OCI-LY7 (cell line): ENCODE results near the gene SEZ6. TPM values are rescaled to one million over a fixed set of nuclear protein-coding genes. Genes with fewer than 3 reads are reported as not detected.

ENCODE experiments used
- BruUV-seq: library from RNA; stranded (reverse); fragments of 400-500 nt; replicated peaks from 2 replicates; lab custom pipeline; 2021; lab: Mats Ljungman, UMichigan
- CTCF ChIA-PET: fragments of 300-600 bp; sonication (Branson Sonifier 250); formaldehyde crosslinking; loops from one replicate; lab custom pipeline; 2022; ENCODE audit warnings: antibody characterized with exemption; ENCODE audit not compliant: unreplicated experiment; lab: Charles Lee
- POLR2A ChIA-PET: fragments of 300-600 bp; sonication (Branson Sonifier 250); formaldehyde crosslinking; loops from one replicate; lab custom pipeline; 2022; ENCODE audit warnings: antibody characterized with exemption; lab: Charles Lee
- DNase-seq: peaks from one replicate; pipeline ENCODE4 v3.0.0-alpha.2; 2015; ENCODE audit warnings: low spot score
- H2AFZ ChIP-seq: fragments of 200-600 bp; sonication (generic), shearing (Covaris generic); 2 replicates; pipeline ENCODE4 v1.6.1; 2014; ENCODE audit warnings: mild to moderate bottlenecking, antibody characterized with exemption, low read length, moderate library complexity
- H3K27ac ChIP-seq: fragments of 200-600 bp; sonication (generic); 2 replicates; pipeline ENCODE4 v1.5.1; 2014; ENCODE audit warnings: mixed run types, low read depth, mild to moderate bottlenecking, moderate library complexity, low read length, inconsistent platforms; ENCODE audit not compliant: poor library complexity, severe bottlenecking
- H3K36me3 ChIP-seq: fragments of 200-600 bp; sonication (generic); 2 replicates; pipeline ENCODE4 v1.6.1; 2014; ENCODE audit warnings: mild to moderate bottlenecking, antibody characterized with exemption, low read length, moderate library complexity, mixed read lengths; ENCODE audit not compliant: insufficient read depth
- H3K4me1 ChIP-seq: fragments of 200-600 bp; sonication (generic); 2 replicates; pipeline ENCODE4 v1.5.1; 2014; ENCODE audit warnings: mild to moderate bottlenecking, low read length; ENCODE audit not compliant: insufficient read depth, poor library complexity, severe bottlenecking
- H3K4me2 ChIP-seq: fragments of 200-600 bp; sonication (generic); 2 replicates; pipeline ENCODE4 v1.6.1; 2014; ENCODE audit warnings: mild to moderate bottlenecking, low read length
- H3K4me3 ChIP-seq: fragments of 200-600 bp; sonication (generic); 2 replicates; pipeline ENCODE4 v1.5.1; 2014; ENCODE audit warnings: mild to moderate bottlenecking, low read depth, low read length; ENCODE audit not compliant: poor library complexity, severe bottlenecking
- H3K79me2 ChIP-seq: fragments of 200-600 bp; sonication (generic); 2 replicates; pipeline ENCODE4 v1.6.1; 2016; ENCODE audit warnings: low read depth, mild to moderate bottlenecking, low read length, moderate library complexity, mixed read lengths; ENCODE audit not compliant: insufficient read depth
- H3K9me2 ChIP-seq: fragments of 200-600 bp; sonication (generic); 2 replicates; pipeline ENCODE4 v1.6.1; 2016; ENCODE audit warnings: mild to moderate bottlenecking, low read length, mixed read lengths; ENCODE audit not compliant: insufficient read depth
- H3K9me3 ChIP-seq: fragments of 200-600 bp; sonication (generic); 2 replicates; pipeline ENCODE4 v1.6.1; 2014; ENCODE audit warnings: mild to moderate bottlenecking, mixed run types, low read length, mixed read lengths
- H4K20me1 ChIP-seq: fragments of 200-600 bp; sonication (generic); 2 replicates; pipeline ENCODE4 v1.6.1; 2014; ENCODE audit warnings: mild to moderate bottlenecking, antibody characterized with exemption, low read length, moderate library complexity, mixed read lengths; ENCODE audit not compliant: insufficient read depth
- EZH2phosphoT487 ChIP-seq: fragments of 200-600 bp; sonication (generic); IDR thresholded peaks from 2 replicates; pipeline ENCODE4 v1.6.1; 2018; ENCODE audit warnings: low read depth, borderline replicate concordance, mild to moderate bottlenecking, mixed run types, antibody characterized with exemption, low read length, moderate library complexity, mixed read lengths
- intact Hi-C: fragments of 100-400 bp; cut with micrococcal nuclease; formaldehyde crosslinking; loops from one replicate; pipeline ENCODE4 v1.10.0; 2022; ENCODE audit not compliant: unreplicated experiment
- total RNA-seq, 2 experiments: library from RNA; depleted of rRNA in 1 of 2; stranded (reverse); fragments of >200 nt in 1 of 2; shearing (Covaris generic) in 1 of 2; gene quantifications; 2 replicates each; pipeline ENCODE4 v1.2.3, GENCODE V29; 2014 to 2022
- TF ChIP-seq, protein P1 (sequence below): fragments of 200-600 bp; sonication (generic); conservative IDR thresholded peaks from 2 replicates; pipeline ENCODE4 v1.5.1; 2014; ENCODE audit warnings: mild to moderate bottlenecking, antibody characterized with exemption, low read length, moderate library complexity, mixed read lengths

The SEZ6 gene
- total RNA-seq, 2 experiments from 2014 or later, result not detected

DNA sequence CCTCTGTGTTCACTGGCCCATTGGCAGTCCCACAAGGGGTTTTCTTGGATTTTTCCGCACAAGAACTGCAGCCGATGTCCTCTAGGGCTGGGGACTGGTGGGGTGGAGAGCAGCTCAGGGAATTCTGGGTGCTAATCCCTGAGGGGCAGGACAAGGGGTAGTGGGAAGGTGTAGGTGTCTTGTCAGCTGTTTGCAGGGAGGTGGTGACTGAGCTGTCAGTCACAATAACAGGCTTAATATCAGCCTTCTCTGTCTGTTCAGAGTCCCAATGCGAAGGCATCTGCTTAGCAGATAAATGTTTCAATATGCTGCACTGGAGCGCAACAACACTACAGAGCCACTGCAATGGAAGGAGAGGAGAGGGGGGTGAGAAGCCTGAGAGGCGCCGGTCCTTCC is 92.9 kb downstream of the SEZ6 start:
- CTCF ChIA-PET, result no interaction called here
- no peaks in the 10 kb centered on the region for H4K20me1 ChIP-seq
- no peak overlapping the region for H3K4me3 ChIP-seq
- intact Hi-C loops, result no loop called here
- DNase-seq, result no peak
- H2AFZ ChIP-seq, result no peak overlapping the region
- no peak overlapping the region for H3K4me2 ChIP-seq
- no peaks in the 10 kb centered on the region for H3K9me3 ChIP-seq
- POLR2A ChIA-PET, result no interaction called here
- no peak overlapping the region for H3K27ac ChIP-seq
- no TSS peak for BruUV-seq
- H3K4me1 ChIP-seq, result no peaks in the 10 kb centered on the region
- no peaks in the 10 kb centered on the region for H3K79me2 ChIP-seq
- no peaks in the 10 kb centered on the region for H3K9me2 ChIP-seq
- H3K36me3 ChIP-seq, result peaks cover 99% of the 10 kb centered on the region
- TF ChIP-seq EZH2phosphoT487, result no peak
- TF ChIP-seq, protein P1, sequence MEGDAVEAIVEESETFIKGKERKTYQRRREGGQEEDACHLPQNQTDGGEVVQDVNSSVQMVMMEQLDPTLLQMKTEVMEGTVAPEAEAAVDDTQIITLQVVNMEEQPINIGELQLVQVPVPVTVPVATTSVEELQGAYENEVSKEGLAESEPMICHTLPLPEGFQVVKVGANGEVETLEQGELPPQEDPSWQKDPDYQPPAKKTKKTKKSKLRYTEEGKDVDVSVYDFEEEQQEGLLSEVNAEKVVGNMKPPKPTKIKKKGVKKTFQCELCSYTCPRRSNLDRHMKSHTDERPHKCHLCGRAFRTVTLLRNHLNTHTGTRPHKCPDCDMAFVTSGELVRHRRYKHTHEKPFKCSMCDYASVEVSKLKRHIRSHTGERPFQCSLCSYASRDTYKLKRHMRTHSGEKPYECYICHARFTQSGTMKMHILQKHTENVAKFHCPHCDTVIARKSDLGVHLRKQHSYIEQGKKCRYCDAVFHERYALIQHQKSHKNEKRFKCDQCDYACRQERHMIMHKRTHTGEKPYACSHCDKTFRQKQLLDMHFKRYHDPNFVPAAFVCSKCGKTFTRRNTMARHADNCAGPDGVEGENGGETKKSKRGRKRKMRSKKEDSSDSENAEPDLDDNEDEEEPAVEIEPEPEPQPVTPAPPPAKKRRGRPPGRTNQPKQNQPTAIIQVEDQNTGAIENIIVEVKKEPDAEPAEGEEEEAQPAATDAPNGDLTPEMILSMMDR, result no peak

DNA sequence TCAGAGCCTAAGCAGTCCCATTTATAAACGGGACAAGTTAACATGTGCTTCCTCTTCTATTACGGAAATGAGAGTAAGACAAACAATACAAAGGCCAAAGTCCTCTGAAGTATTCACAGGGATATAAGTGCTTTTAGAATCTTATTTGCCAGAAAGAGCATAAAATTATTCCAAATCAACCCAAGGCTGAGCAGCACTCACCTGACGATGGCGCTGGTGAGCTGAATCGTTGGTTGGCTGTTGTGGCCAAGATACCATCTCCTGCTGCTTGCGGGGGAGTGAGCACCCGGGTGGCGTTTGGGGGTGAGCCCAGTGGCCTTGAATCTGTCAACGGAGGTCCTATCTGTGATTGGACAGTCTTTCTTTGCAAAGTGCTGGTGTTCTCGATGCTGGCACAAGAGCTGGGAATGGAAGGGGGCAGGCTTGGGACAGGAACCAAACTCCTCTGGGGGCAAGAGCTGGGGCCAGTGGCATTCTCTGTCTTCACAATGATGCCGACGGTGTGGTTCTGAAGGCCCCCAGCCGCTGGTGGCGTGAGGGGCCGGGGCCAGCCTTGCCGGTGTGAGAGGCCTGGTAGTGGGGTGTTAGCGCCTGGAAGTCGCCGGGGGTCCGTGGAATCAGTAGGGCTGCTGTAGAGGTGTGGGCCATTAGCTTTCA is 93.4 kb downstream of the SEZ6 start:
- Histone ChIP-seq H4K20me1 (no peaks in the 10 kb centered on the region), H3K4me3 (no peak overlapping the region), H3K27ac (no peak overlapping the region), H3K4me1 (no peaks in the 10 kb centered on the region), H3K36me3 (peaks cover 99% of the 10 kb centered on the region), H3K9me2 (no peaks in the 10 kb centered on the region), H3K79me2 (no peaks in the 10 kb centered on the region), H2AFZ (no peak overlapping the region), H3K9me3 (no peaks in the 10 kb centered on the region), H3K4me2 (no peak overlapping the region)
- TF ChIP-seq, protein P1, result peak; percentile 64
- TF ChIP-seq EZH2phosphoT487, result no peak
- no peak for DNase-seq
- intact Hi-C loops, result no loop called here
- ChIA-PET POLR2A (interaction anchor here (0.9 kb wide), 1 partner anchor 17 kb away, joined by 4 read pairs; no protein-coding TSS in a partner anchor), CTCF (interaction anchor here (0.5 kb wide), 1 partner anchor 184 kb away, joined by 9 read pairs; no protein-coding TSS in a partner anchor)
- TSS peak; percentile 18 for BruUV-seq
